Colonic mucosa (tissue), 4 donors: ENCODE results near the gene DCBLD1. TPM values are rescaled to one million over a fixed set of nuclear protein-coding genes. Genes with fewer than 3 reads are reported as not detected.

Experiments
- DNase-seq: peaks from one replicate; pipeline ENCODE4 v3.0.0-alpha.2; 2020
- H3K27ac ChIP-seq: fragments of 200-600 bp; one replicate; pipeline ENCODE4 v1.8.0; 2021
- H3K27me3 ChIP-seq: fragments of 200-600 bp; one replicate; pipeline ENCODE4 v1.8.0; 2021
- H3K36me3 ChIP-seq: fragments of 200-600 bp; one replicate; pipeline ENCODE4 v1.8.0; 2021
- H3K4me1 ChIP-seq: fragments of 200-600 bp; one replicate; pipeline ENCODE4 v1.8.0; 2021; ENCODE audit warnings: mild to moderate bottlenecking
- H3K4me3 ChIP-seq: fragments of 200-600 bp; one replicate; pipeline ENCODE4 v1.8.0; 2021
- H3K9ac ChIP-seq, 2 donors: one replicate each; pipeline ENCODE4 v1.7.0; 2013; ENCODE audit warnings: control low read depth in 2 of 2, low read depth in 2 of 2, low read length in 2 of 2
- H3K9me3 ChIP-seq: fragments of 200-600 bp; one replicate; pipeline ENCODE4 v1.8.0; 2021
- intact Hi-C: fragments of 100-400 bp; cut with DNase I; formaldehyde crosslinking; loops from one replicate; pipeline ENCODE4 v1.14.1; 2022
- total RNA-seq, 2 donors: library from RNA; stranded (reverse); fragmentation: NEBNext Ultra II Directional in 1 of 2; extraction: Animal tissue kit (Norgen Biotek cat#: 25700) in 1 of 2; gene quantifications; one replicate each; pipeline ENCODE4 v1.2.1, GENCODE V29; 2021
- TF ChIP-seq, protein P1 (sequence below): fragments of 200-600 bp; IDR thresholded peaks from one replicate; pipeline ENCODE4 v1.8.0; 2022; ENCODE audit warnings: antibody characterized with exemption, mild to moderate bottlenecking
- donor health status: healthy.
- donor health status: DM: no; HTN: no; CAD: no.
- donor health status: DM: no; HTN: no; CAD: no.

The DCBLD1 gene
- total RNA-seq, 2 donors from 2014 or later = 16.3 to 17.2 TPM

DNA sequence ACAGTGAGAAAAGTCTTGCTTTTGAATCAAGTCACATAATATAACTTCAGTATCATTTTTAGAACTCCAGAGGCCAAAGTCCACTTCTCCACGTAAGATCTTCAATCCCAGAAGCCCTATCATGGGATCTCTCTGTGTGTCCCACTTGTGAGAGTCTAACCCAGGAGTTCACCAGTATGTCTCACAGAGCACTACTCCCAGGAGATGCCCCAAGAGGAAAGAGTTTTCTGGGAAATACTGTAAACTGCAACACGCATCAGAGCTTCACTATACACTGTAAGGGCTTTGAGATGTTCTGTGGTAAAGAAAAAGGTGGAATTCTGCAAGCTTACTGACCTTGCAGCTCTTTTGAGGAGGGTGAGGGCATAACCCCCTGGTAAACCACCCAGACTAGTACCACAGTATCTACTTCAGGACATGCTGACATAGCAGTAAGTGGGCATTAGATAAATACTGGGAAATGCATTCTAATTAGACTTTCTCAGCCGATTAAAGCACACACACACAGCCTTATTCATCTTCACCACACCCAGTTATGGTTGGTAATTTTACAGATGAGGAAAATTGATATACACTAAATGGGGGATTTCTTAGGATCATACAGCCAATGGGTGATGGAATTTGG lies 12.3 kb downstream of the DCBLD1 start:
- TF ChIP-seq, protein P1, sequence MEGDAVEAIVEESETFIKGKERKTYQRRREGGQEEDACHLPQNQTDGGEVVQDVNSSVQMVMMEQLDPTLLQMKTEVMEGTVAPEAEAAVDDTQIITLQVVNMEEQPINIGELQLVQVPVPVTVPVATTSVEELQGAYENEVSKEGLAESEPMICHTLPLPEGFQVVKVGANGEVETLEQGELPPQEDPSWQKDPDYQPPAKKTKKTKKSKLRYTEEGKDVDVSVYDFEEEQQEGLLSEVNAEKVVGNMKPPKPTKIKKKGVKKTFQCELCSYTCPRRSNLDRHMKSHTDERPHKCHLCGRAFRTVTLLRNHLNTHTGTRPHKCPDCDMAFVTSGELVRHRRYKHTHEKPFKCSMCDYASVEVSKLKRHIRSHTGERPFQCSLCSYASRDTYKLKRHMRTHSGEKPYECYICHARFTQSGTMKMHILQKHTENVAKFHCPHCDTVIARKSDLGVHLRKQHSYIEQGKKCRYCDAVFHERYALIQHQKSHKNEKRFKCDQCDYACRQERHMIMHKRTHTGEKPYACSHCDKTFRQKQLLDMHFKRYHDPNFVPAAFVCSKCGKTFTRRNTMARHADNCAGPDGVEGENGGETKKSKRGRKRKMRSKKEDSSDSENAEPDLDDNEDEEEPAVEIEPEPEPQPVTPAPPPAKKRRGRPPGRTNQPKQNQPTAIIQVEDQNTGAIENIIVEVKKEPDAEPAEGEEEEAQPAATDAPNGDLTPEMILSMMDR = no peak
- peak overlapping the region; percentile 28 for H3K27ac ChIP-seq
- peaks cover 12% of the 10 kb centered on the region for H3K4me1 ChIP-seq
- no peaks in the 10 kb centered on the region for H3K27me3 ChIP-seq
- no peaks in the 10 kb centered on the region for H3K9me3 ChIP-seq
- H3K4me3 ChIP-seq = no peak overlapping the region
- H3K9ac ChIP-seq = no peak overlapping the region
- intact Hi-C loops = no loop called here
- H3K36me3 ChIP-seq = no peaks in the 10 kb centered on the region
- no peak for DNase-seq

DNA sequence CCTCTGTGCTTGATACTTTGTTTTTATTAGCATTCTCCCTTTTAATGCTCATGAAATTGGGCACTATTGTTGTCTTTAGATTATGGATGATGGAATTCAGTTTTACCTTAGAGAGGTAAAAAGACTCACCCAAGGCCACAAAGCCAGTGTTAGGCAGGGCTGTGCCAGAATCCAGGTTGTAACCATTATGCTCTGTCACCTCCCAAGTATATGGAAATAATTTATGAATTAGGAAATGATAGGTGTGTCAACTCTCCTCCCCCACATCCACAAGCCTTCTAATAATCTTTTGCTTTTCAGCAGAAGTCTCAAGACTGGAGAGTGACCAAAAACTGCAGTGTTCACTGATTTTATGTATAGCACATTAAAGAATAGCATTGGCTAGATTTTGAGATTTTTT lies 13.0 kb downstream of the DCBLD1 start:
- Histone ChIP-seq H3K27ac (no peak overlapping the region), H3K9me3 (no peaks in the 10 kb centered on the region), H3K9ac (no peak overlapping the region), H3K27me3 (no peaks in the 10 kb centered on the region), H3K36me3 (no peaks in the 10 kb centered on the region), H3K4me1 (peaks cover 12% of the 10 kb centered on the region), H3K4me3 (no peak overlapping the region)
- DNase-seq = no peak
- intact Hi-C loops = no loop called here
- TF ChIP-seq, protein P1 = no peak

GRCh38 chr6:117495869-117496268 lies 13.4 kb downstream of the DCBLD1 start:
- H3K9me3 ChIP-seq = no peaks in the 10 kb centered on the region
- H3K4me3 ChIP-seq = no peak overlapping the region
- H3K27ac ChIP-seq = no peak overlapping the region
- TF ChIP-seq, protein P1 = no peak
- H3K9ac ChIP-seq = no peak overlapping the region
- DNase-seq = no peak
- intact Hi-C loops = no loop called here
- peaks cover 12% of the 10 kb centered on the region for H3K4me1 ChIP-seq
- no peaks in the 10 kb centered on the region for H3K27me3 ChIP-seq
- no peaks in the 10 kb centered on the region for H3K36me3 ChIP-seq

DNA sequence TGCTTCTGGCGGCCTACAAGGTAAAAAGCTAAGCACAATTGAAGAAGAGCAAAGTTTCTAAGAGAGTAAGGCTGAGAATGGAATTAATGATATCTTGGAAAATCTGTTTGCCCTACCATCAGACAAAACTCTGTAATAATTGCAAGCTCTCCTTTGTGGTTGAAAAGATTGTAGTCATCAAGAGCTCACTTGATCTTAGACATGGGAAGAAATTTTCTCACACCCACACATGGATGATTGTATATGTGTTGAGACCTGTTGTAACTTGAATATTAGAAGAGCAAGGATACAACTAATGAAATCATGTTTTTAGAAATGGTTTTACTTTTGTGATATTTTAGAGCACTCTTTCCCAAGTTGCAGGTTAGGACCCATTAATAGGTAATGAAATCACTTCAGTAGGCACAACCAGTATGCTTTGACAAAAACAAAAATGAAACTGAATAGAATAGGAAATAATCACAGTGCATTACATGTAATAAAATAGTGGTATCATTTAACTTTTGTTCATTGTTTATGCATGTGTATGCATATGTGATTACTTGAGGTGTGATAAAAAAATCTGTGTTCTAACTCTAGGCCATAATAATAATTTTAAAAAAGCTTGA lies 14.0 kb downstream of the DCBLD1 start:
- peaks cover 12% of the 10 kb centered on the region for H3K4me1 ChIP-seq
- H3K9ac ChIP-seq = no peak overlapping the region
- no peaks in the 10 kb centered on the region for H3K9me3 ChIP-seq
- H3K36me3 ChIP-seq = no peaks in the 10 kb centered on the region
- H3K27me3 ChIP-seq = no peaks in the 10 kb centered on the region
- no peak for DNase-seq
- no peak overlapping the region for H3K27ac ChIP-seq
- intact Hi-C loops = no loop called here
- TF ChIP-seq, protein P1 = no peak
- no peak overlapping the region for H3K4me3 ChIP-seq

DNA sequence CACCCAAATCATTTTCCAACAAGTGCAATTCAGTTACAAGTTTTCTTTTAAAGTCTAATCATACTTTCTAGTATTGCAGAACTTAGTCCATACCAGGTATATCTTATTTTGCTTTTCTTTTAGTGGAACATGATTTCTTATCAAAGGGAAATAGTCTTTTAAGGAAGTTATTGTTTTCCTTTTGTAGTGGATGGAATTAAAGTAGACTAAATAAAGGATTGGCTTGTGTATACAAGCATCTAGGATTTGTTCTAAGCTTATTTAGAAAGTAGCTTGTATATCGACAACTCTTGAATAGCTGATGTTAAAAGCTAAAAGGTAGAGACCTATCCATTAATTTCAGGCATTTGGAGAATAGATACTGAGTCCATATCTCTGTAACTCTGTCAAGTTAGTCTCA lies 14.8 kb downstream of the DCBLD1 start:
- Histone ChIP-seq H3K4me3 (no peak overlapping the region), H3K9me3 (no peaks in the 10 kb centered on the region), H3K27me3 (no peaks in the 10 kb centered on the region), H3K9ac (no peak overlapping the region), H3K27ac (peak overlapping the region; percentile 25), H3K36me3 (no peaks in the 10 kb centered on the region), H3K4me1 (peaks cover 12% of the 10 kb centered on the region)
- TF ChIP-seq, protein P1 = no peak
- no peak for DNase-seq
- intact Hi-C loops = no loop called here
